C4-2B (cell line): Measurements from ENCODE around the gene FUNDC2.
A peak's percentile ranks its signal among the peaks of the same experiment; 100 is the strongest.

Source experiments
- ZFX ChIP-seq: fragments of 450-650 bp; IDR thresholded peaks from 2 replicates; pipeline ENCODE4 v1.6.1; 2017
- TF ChIP-seq, protein P1 (sequence below): fragments of 450-650 bp; conservative IDR thresholded peaks from 2 replicates; pipeline ENCODE4 v1.5.1; 2017; ENCODE audit warnings: mild to moderate bottlenecking

DNA sequence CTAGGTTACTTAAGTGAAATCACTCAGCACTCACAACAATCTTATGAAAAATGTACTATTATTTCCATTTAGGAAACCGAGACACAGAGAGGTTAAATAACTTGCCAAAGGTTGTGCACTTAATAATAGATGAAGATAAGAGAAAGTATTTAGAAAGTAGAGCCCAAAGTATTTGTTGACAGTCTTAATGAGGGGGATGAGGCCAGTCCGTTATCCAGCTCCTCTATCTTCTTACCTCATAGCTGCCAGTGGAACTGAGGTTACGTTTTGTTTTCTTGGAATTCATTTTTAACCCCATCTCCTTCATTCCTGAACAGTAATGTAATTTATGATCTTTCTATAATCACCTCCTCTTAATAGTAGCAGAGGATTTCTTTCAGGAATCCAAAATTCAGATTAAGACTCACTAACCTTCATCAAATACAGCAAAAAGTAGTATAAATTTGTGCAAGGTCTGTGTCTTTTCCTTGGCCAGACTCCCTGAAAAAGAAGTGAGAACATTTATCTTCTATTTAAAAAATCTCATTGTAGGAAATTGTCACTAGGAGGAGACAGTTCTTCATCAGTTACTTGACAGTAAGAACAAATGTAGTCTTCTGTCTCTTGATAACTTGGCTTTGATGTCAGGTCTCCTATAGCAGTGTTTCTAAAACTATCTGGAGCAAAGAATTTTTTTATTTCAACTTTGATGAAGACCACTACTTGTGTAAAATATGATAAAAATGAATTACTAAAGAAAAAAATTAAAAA lies 39.6 kb upstream of the FUNDC2 start:
- TF ChIP-seq, protein P1, sequence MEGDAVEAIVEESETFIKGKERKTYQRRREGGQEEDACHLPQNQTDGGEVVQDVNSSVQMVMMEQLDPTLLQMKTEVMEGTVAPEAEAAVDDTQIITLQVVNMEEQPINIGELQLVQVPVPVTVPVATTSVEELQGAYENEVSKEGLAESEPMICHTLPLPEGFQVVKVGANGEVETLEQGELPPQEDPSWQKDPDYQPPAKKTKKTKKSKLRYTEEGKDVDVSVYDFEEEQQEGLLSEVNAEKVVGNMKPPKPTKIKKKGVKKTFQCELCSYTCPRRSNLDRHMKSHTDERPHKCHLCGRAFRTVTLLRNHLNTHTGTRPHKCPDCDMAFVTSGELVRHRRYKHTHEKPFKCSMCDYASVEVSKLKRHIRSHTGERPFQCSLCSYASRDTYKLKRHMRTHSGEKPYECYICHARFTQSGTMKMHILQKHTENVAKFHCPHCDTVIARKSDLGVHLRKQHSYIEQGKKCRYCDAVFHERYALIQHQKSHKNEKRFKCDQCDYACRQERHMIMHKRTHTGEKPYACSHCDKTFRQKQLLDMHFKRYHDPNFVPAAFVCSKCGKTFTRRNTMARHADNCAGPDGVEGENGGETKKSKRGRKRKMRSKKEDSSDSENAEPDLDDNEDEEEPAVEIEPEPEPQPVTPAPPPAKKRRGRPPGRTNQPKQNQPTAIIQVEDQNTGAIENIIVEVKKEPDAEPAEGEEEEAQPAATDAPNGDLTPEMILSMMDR, result peak; percentile 20
- TF ChIP-seq ZFX, result no peak
